Measurements from ENCODE around the gene GCDH.

DNA sequence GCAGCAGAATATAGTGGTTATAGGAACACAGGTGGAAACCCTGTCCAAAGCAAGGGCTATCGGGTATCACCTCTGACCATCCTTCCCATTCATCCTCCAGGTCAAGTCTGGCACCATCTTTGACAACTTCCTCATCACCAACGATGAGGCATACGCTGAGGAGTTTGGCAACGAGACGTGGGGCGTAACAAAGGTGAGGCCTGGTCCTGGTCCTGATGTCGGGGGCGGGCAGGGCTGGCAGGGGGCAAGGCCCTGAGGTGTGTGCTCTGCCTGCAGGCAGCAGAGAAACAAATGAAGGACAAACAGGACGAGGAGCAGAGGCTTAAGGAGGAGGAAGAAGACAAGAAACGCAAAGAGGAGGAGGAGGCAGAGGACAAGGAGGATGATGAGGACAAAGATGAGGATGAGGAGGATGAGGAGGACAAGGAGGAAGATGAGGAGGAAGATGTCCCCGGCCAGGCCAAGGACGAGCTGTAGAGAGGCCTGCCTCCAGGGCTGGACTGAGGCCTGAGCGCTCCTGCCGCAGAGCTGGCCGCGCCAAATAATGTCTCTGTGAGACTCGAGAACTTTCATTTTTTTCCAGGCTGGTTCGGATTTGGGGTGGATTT lies 52.6 kb downstream of the GCDH start:
- TF ChIP-seq, protein P1, sequence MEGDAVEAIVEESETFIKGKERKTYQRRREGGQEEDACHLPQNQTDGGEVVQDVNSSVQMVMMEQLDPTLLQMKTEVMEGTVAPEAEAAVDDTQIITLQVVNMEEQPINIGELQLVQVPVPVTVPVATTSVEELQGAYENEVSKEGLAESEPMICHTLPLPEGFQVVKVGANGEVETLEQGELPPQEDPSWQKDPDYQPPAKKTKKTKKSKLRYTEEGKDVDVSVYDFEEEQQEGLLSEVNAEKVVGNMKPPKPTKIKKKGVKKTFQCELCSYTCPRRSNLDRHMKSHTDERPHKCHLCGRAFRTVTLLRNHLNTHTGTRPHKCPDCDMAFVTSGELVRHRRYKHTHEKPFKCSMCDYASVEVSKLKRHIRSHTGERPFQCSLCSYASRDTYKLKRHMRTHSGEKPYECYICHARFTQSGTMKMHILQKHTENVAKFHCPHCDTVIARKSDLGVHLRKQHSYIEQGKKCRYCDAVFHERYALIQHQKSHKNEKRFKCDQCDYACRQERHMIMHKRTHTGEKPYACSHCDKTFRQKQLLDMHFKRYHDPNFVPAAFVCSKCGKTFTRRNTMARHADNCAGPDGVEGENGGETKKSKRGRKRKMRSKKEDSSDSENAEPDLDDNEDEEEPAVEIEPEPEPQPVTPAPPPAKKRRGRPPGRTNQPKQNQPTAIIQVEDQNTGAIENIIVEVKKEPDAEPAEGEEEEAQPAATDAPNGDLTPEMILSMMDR (IDR thresholded peaks at IDR 0.05) = no peak
- no peak for TF ChIP-seq SIN3A (IDR thresholded peaks at IDR 0.05; ENCODE audit: borderline replicate concordance, insufficient read depth, low read depth, low read length)
- no peak for TF ChIP-seq POLR2AphosphoS5 (IDR thresholded peaks at IDR 0.05; ENCODE audit: low read depth, low read length)
- TF ChIP-seq, protein P2, sequence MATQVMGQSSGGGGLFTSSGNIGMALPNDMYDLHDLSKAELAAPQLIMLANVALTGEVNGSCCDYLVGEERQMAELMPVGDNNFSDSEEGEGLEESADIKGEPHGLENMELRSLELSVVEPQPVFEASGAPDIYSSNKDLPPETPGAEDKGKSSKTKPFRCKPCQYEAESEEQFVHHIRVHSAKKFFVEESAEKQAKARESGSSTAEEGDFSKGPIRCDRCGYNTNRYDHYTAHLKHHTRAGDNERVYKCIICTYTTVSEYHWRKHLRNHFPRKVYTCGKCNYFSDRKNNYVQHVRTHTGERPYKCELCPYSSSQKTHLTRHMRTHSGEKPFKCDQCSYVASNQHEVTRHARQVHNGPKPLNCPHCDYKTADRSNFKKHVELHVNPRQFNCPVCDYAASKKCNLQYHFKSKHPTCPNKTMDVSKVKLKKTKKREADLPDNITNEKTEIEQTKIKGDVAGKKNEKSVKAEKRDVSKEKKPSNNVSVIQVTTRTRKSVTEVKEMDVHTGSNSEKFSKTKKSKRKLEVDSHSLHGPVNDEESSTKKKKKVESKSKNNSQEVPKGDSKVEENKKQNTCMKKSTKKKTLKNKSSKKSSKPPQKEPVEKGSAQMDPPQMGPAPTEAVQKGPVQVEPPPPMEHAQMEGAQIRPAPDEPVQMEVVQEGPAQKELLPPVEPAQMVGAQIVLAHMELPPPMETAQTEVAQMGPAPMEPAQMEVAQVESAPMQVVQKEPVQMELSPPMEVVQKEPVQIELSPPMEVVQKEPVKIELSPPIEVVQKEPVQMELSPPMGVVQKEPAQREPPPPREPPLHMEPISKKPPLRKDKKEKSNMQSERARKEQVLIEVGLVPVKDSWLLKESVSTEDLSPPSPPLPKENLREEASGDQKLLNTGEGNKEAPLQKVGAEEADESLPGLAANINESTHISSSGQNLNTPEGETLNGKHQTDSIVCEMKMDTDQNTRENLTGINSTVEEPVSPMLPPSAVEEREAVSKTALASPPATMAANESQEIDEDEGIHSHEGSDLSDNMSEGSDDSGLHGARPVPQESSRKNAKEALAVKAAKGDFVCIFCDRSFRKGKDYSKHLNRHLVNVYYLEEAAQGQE (IDR thresholded peaks at IDR 0.05; ENCODE audit: insufficient read depth in 1 of 2, low read depth in 2 of 2, low read length in 1 of 2) = no peak

All from Panc1 (cell line).